Immature natural killer cell (primary cell): ENCODE data around the gene WDR5. TPM values are rescaled to one million over a fixed set of nuclear protein-coding genes. Genes with fewer than 3 reads are reported as not detected.

Experiments used
- DNase-seq, 3 donors: peaks; one replicate each; pipeline ENCODE4 v3.0.0; 2022; ENCODE audit warnings: mixed read lengths in 1 of 3
- H3K27ac Mint-ChIP-seq, 6 donors: one replicate each; pipeline ENCODE4 v1.8.0; 2020; ENCODE audit warnings: mixed read lengths in 6 of 6, mild to moderate bottlenecking in 5 of 6, inconsistent platforms in 4 of 6, moderate library complexity in 3 of 6
- H3K27me3 Mint-ChIP-seq, 3 donors: one replicate each; pipeline ENCODE4 v1.8.0; 2020 to 2021; ENCODE audit warnings: low read depth in 3 of 3, mild to moderate bottlenecking in 3 of 3, mixed read lengths in 3 of 3, moderate library complexity in 3 of 3, inconsistent platforms in 1 of 3
- H3K36me3 Mint-ChIP-seq, 3 donors: one replicate each; pipeline ENCODE4 v1.8.0; 2020; ENCODE audit warnings: mixed read lengths in 3 of 3, inconsistent platforms in 2 of 3, mild to moderate bottlenecking in 2 of 3
- H3K4me1 Mint-ChIP-seq, 2 donors: one replicate each; pipeline ENCODE4 v1.8.0; 2020; ENCODE audit warnings: inconsistent platforms in 2 of 2, mild to moderate bottlenecking in 2 of 2, mixed read lengths in 2 of 2, moderate library complexity in 1 of 2
- H3K4me3 Mint-ChIP-seq, 5 donors: one replicate each; pipeline ENCODE4 v1.8.0; 2020; ENCODE audit warnings: mild to moderate bottlenecking in 5 of 5, mixed read lengths in 5 of 5, inconsistent platforms in 3 of 5, moderate library complexity in 3 of 5
- H3K9me3 Mint-ChIP-seq, 6 donors: one replicate each; pipeline ENCODE4 v1.8.0; 2020; ENCODE audit warnings: mild to moderate bottlenecking in 6 of 6, mixed read lengths in 6 of 6, inconsistent platforms in 4 of 6, moderate library complexity in 3 of 6
- polyA plus RNA-seq, 3 donors: library from polyadenylated mRNA; unstranded; fragments of 300-500 nt; fragmentation: Illumina TruSeq; gene quantifications; one replicate each; pipeline ENCODE4 v1.2.3, GENCODE V29; 2021

WDR5 gene
- polyA plus RNA-seq, 3 donors from 2014 or later: 11.2 to 15.1 (median 14.7) TPM

GRCh38 chr9:134158242-134158641, 22.4 kb downstream of the WDR5 start:
- H3K4me1 Mint-ChIP-seq: peaks cover 5 to 10% of the 10 kb centered on the region in 2 donors
- DNase-seq: no peak
- H3K4me3 Mint-ChIP-seq: no peak overlapping the region
- H3K9me3 Mint-ChIP-seq: no peaks in the 10 kb centered on the region
- H3K27me3 Mint-ChIP-seq: peaks cover 0 to 2% (median 2%) of the 10 kb centered on the region in 3 donors
- no peak overlapping the region for H3K27ac Mint-ChIP-seq
- peaks cover 9 to 13% (median 12%) of the 10 kb centered on the region in 3 donors for H3K36me3 Mint-ChIP-seq

- H3K27ac Mint-ChIP-seq: no peak overlapping the region
- H3K4me1 Mint-ChIP-seq: peaks cover 5 to 10% of the 10 kb centered on the region in 2 donors
- H3K36me3 Mint-ChIP-seq: peaks cover 9 to 13% (median 12%) of the 10 kb centered on the region in 3 donors
- peaks cover 0 to 2% (median 2%) of the 10 kb centered on the region in 3 donors for H3K27me3 Mint-ChIP-seq
- H3K9me3 Mint-ChIP-seq: no peaks in the 10 kb centered on the region
- no peak overlapping the region for H3K4me3 Mint-ChIP-seq
- DNase-seq: no peak
Observed at GRCh38 chr9:134158753-134159392, 23.0 kb downstream of the WDR5 start.

- Mint-ChIP-seq H3K27ac (peak overlapping the region in 1 of 6 donors; percentile 66), H3K27me3 (peaks cover 0 to 2% (median 2%) of the 10 kb centered on the region in 3 donors), H3K4me1 (peaks cover 5 to 10% of the 10 kb centered on the region in 2 donors), H3K36me3 (peaks cover 9 to 13% (median 12%) of the 10 kb centered on the region in 3 donors), H3K9me3 (no peaks in the 10 kb centered on the region), H3K4me3 (no peak overlapping the region)
- no peak for DNase-seq
Observed at GRCh38 chr9:134159566-134160245, 23.8 kb downstream of the WDR5 start.

GRCh38 chr9:134161647-134162046, 25.8 kb downstream of the WDR5 start:
- peaks cover 8 to 10% (median 9%) of the 10 kb centered on the region in 3 donors for H3K36me3 Mint-ChIP-seq
- no peaks in the 10 kb centered on the region for H3K9me3 Mint-ChIP-seq
- DNase-seq: no peak
- peaks cover 10 to 13% of the 10 kb centered on the region in 2 donors for H3K4me1 Mint-ChIP-seq
- H3K27ac Mint-ChIP-seq: peak overlapping the region in 2 of 6 donors; percentile 35 to 46
- H3K4me3 Mint-ChIP-seq: peak overlapping the region in 3 of 5 donors; percentile 68 to 83 (median 69)
- peaks cover 0 to 2% (median 2%) of the 10 kb centered on the region in 3 donors for H3K27me3 Mint-ChIP-seq

- Mint-ChIP-seq H3K27ac (peak overlapping the region in 5 of 6 donors; percentile 44 to 67 (median 66)), H3K27me3 (peaks cover 0 to 2% (median 2%) of the 10 kb centered on the region in 3 donors), H3K4me3 (peak overlapping the region; percentile 53 to 83 (median 69)), H3K4me1 (peaks cover 10 to 13% of the 10 kb centered on the region in 2 donors), H3K9me3 (no peaks in the 10 kb centered on the region), H3K36me3 (peaks cover 8 to 10% (median 9%) of the 10 kb centered on the region in 3 donors)
- no peak for DNase-seq
Observed at GRCh38 chr9:134162212-134162775, 26.4 kb downstream of the WDR5 start.

- Mint-ChIP-seq H3K36me3 (peaks cover 6% of the 10 kb centered on the region in 3 donors), H3K27me3 (peaks cover 0 to 2% (median 2%) of the 10 kb centered on the region in 3 donors), H3K27ac (peak overlapping the region in 4 of 6 donors; percentile 46 to 67 (median 66)), H3K4me3 (peak overlapping the region; percentile 53 to 83 (median 68)), H3K4me1 (peaks cover 10 to 13% of the 10 kb centered on the region in 2 donors), H3K9me3 (no peaks in the 10 kb centered on the region)
- DNase-seq: no peak
Observed at GRCh38 chr9:134162926-134163370, 27.1 kb downstream of the WDR5 start.

GRCh38 chr9:134163371-134164196, 27.7 kb downstream of the WDR5 start:
- DNase-seq: peak; percentile 61 to 66 (median 64)
- H3K4me1 Mint-ChIP-seq: peaks cover 10 to 13% of the 10 kb centered on the region in 2 donors
- H3K36me3 Mint-ChIP-seq: no peaks in the 10 kb centered on the region
- peak overlapping the region in 1 of 5 donors; percentile 53 for H3K4me3 Mint-ChIP-seq
- H3K27me3 Mint-ChIP-seq: peaks cover 0 to 2% (median 2%) of the 10 kb centered on the region in 3 donors
- peak overlapping the region in 1 of 6 donors; percentile 59 for H3K27ac Mint-ChIP-seq
- no peaks in the 10 kb centered on the region for H3K9me3 Mint-ChIP-seq

- Mint-ChIP-seq H3K27ac (no peak overlapping the region), H3K9me3 (no peaks in the 10 kb centered on the region), H3K4me3 (no peak overlapping the region), H3K27me3 (peaks cover 0 to 2% (median 2%) of the 10 kb centered on the region in 3 donors), H3K36me3 (no peaks in the 10 kb centered on the region), H3K4me1 (peaks cover 10 to 13% of the 10 kb centered on the region in 2 donors)
- DNase-seq: no peak
Observed at GRCh38 chr9:134164879-134165278, 29.0 kb downstream of the WDR5 start.

GRCh38 chr9:134165357-134166315, 29.8 kb downstream of the WDR5 start:
- peaks cover 0 to 2% (median 2%) of the 10 kb centered on the region in 3 donors for H3K27me3 Mint-ChIP-seq
- peaks cover 10 to 13% of the 10 kb centered on the region in 2 donors for H3K4me1 Mint-ChIP-seq
- H3K4me3 Mint-ChIP-seq: peak overlapping the region in 2 of 5 donors; percentile 4 to 40
- no peaks in the 10 kb centered on the region for H3K9me3 Mint-ChIP-seq
- H3K27ac Mint-ChIP-seq: peak overlapping the region in 2 of 6 donors; percentile 53 to 65
- no peaks in the 10 kb centered on the region for H3K36me3 Mint-ChIP-seq
- DNase-seq: peak in 2 of 3 donors; percentile 31

GRCh38 chr9:134166374-134166773, 30.5 kb downstream of the WDR5 start:
- Mint-ChIP-seq H3K4me1 (peaks cover 10 to 13% of the 10 kb centered on the region in 2 donors), H3K9me3 (no peaks in the 10 kb centered on the region), H3K4me3 (peak overlapping the region in 2 of 5 donors; percentile 40 to 41), H3K27me3 (peaks cover 2 to 4% (median 3%) of the 10 kb centered on the region in 3 donors), H3K36me3 (no peaks in the 10 kb centered on the region), H3K27ac (peak overlapping the region in 1 of 6 donors; percentile 48)
- DNase-seq: no peak

GRCh38 chr9:134167530-134167931, 31.6 kb downstream of the WDR5 start:
- no peak for DNase-seq
- H3K36me3 Mint-ChIP-seq: no peaks in the 10 kb centered on the region
- peak overlapping the region in 1 of 5 donors; percentile 44 for H3K4me3 Mint-ChIP-seq
- no peak overlapping the region for H3K27ac Mint-ChIP-seq
- H3K9me3 Mint-ChIP-seq: no peaks in the 10 kb centered on the region
- peaks cover 0 to 3% (median 2%) of the 10 kb centered on the region in 3 donors for H3K27me3 Mint-ChIP-seq
- peaks cover 2 to 11% of the 10 kb centered on the region in 2 donors for H3K4me1 Mint-ChIP-seq
